ENCODE data around the gene LTC4S. TPM values are rescaled to one million over a fixed set of nuclear protein-coding genes. Genes with fewer than 3 reads are reported as not detected.

Gene LTC4S
- total RNA-seq, 1 experiment from 2014 or later = 3.7 TPM

DNA sequence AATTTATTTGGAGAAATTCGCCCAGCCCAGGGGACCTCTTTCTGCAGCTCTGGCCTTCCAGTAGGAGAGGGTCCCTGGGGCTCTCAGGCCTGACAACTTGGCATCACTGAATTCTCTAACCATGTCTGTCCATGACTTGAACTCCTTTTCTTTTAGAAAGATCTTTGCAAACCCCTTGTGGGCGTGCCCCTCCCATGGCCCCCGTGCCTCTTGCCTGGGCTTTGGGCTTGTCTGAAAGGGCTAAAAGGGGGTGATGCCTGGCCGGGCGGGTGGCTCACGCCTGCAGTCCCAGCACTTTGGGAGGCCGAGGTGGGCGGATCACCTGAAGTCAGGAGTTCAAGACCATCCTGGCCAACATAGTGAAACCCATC is 23.7 kb downstream of the LTC4S start:
- DNase-seq = no peak
- H3K18ac ChIP-seq (ENCODE audit: insufficient read length, low read depth, low read length) = no peak overlapping the region
- Mint-ChIP-seq H3K4me1 (peaks cover 41% of the 10 kb centered on the region in 2 experiments), H3K27ac (no peak overlapping the region), H3K4me3 (peak overlapping the region; percentile 40 to 72), H3K36me3 (ENCODE audit: insufficient read depth in 1 of 3, low read depth in 3 of 3) (peaks cover 5 to 25% (median 17%) of the 10 kb centered on the region in 3 experiments), H3K27me3 (ENCODE audit: low read depth) (peaks cover 13% of the 10 kb centered on the region), H3K9me3 (no peaks in the 10 kb centered on the region; a peak in 2 of 5 replicates)
- H3K23me2 ChIP-seq (ENCODE audit: insufficient read length, low read depth, low read length, poor library complexity, severe bottlenecking) = peaks cover 16% of the 10 kb centered on the region
- H4K8ac ChIP-seq (replicated peaks; ENCODE audit: insufficient read length, low read depth, low read length) = no peak overlapping the region
- H3K4ac ChIP-seq (ENCODE audit: low read depth, low read length) = no peak overlapping the region
- no peak overlapping the region for H3K23ac ChIP-seq (ENCODE audit: insufficient read length, low read depth, low read length)
- H3K27ac ChIP-seq (ENCODE audit: insufficient read length, low read depth, low read length) = no peak overlapping the region
- TF ChIP-seq, protein P1, sequence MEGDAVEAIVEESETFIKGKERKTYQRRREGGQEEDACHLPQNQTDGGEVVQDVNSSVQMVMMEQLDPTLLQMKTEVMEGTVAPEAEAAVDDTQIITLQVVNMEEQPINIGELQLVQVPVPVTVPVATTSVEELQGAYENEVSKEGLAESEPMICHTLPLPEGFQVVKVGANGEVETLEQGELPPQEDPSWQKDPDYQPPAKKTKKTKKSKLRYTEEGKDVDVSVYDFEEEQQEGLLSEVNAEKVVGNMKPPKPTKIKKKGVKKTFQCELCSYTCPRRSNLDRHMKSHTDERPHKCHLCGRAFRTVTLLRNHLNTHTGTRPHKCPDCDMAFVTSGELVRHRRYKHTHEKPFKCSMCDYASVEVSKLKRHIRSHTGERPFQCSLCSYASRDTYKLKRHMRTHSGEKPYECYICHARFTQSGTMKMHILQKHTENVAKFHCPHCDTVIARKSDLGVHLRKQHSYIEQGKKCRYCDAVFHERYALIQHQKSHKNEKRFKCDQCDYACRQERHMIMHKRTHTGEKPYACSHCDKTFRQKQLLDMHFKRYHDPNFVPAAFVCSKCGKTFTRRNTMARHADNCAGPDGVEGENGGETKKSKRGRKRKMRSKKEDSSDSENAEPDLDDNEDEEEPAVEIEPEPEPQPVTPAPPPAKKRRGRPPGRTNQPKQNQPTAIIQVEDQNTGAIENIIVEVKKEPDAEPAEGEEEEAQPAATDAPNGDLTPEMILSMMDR (conservative IDR thresholded peaks at IDR 0.05) = no peak
- H3K4me2 ChIP-seq (ENCODE audit: insufficient read depth, insufficient read length, low read length) = peak overlapping the region; percentile 19
- H2BK120ac ChIP-seq (ENCODE audit: low read depth, low read length, poor library complexity, severe bottlenecking) = no peak overlapping the region
- H3K14ac ChIP-seq (ENCODE audit: insufficient read depth, low read length) = no peak overlapping the region
- H3K56ac ChIP-seq (ENCODE audit: insufficient read length, low read depth, low read length) = no peak overlapping the region
- H4K20me1 ChIP-seq (ENCODE audit: control insufficient read depth, insufficient read depth, insufficient read length) = no peaks in the 10 kb centered on the region
- no peak overlapping the region for H2BK15ac ChIP-seq (ENCODE audit: low read depth, low read length)
- H3K9me3 ChIP-seq (ENCODE audit: control insufficient read depth, low read depth, low read length) = no peaks in the 10 kb centered on the region
- no peak overlapping the region for H3T11ph ChIP-seq (ENCODE audit: low read length)
- no peak overlapping the region for H4K5ac ChIP-seq (ENCODE audit: insufficient read length, low read depth, low read length)
- no peak overlapping the region for H4K91ac ChIP-seq (ENCODE audit: insufficient read length, low read depth, low read length)
- no peak overlapping the region for H2AFZ ChIP-seq (ENCODE audit: low read length)
- peaks cover 6% of the 10 kb centered on the region for H3K79me1 ChIP-seq (ENCODE audit: insufficient read depth, low read depth, low read length, poor library complexity, severe bottlenecking)
- peaks cover 3% of the 10 kb centered on the region; the same call in 1 of the 2 replicates for H3K4me1 ChIP-seq (ENCODE audit: insufficient read depth, low read length)
- no peak overlapping the region for H2BK5ac ChIP-seq (ENCODE audit: insufficient read length, low read length)
- peaks cover 6% of the 10 kb centered on the region; the same call in 1 of the 2 replicates for H3K79me2 ChIP-seq (ENCODE audit: insufficient read depth, low read length)
- WGBS (ENCODE audit: extremely low coverage, insufficient read length, low lambda C conversion rate) = no CpG with 5 or more reads among the region's 8 CpGs
- H2BK20ac ChIP-seq (ENCODE audit: low read depth, low read length, poor library complexity, severe bottlenecking) = no peak overlapping the region
- H3K9ac ChIP-seq (ENCODE audit: extremely low read depth, insufficient read length, low read length) = no peak overlapping the region
- H2BK12ac ChIP-seq (ENCODE audit: insufficient read length, low read depth, low read length) = no peak overlapping the region
- H3K27me3 ChIP-seq (ENCODE audit: insufficient read depth, low read length) = no peaks in the 10 kb centered on the region
- no peak overlapping the region for H2AK5ac ChIP-seq (ENCODE audit: insufficient read length, low read length)

Measured in H9 (cell line).